Right lung (tissue), 5 donors: Measurements from ENCODE around the gene REEP2. TPM values are rescaled to one million over a fixed set of nuclear protein-coding genes. Genes with fewer than 3 reads are reported as not detected.

ENCODE experiments used
- DNase-seq, 2 donors: peaks; one replicate each; pipeline ENCODE4 v3.0.0-alpha.2; 2013
- polyA plus RNA-seq, 5 donors: library from polyadenylated mRNA; unstranded; fragments of 120-200 nt; gene quantifications; one replicate each; pipeline versions ENCODE4 v1.2.1 to v1.2.3, GENCODE V29; 2013; ENCODE audit warnings: inconsistent platforms in 1 of 5, low replicate concordance in 1 of 5; ENCODE audit not compliant: insufficient read length in 5 of 5, insufficient read depth in 1 of 5

The REEP2 gene
- polyA plus RNA-seq, 5 donors = 1.5 to 2.4 (median 1.9) TPM

GRCh38 chr5:138448070-138448469, 9.2 kb downstream of the REEP2 start:
- no peak for DNase-seq

- no peak for DNase-seq
Measured at GRCh38 chr5:138448481-138449398, 9.9 kb downstream of the REEP2 start.

- peak; percentile 73 to 84 for DNase-seq
Measured at GRCh38 chr5:138449501-138450239, 10.8 kb downstream of the REEP2 start.

GRCh38 chr5:138450971-138451370, 12.1 kb downstream of the REEP2 start:
- no peak for DNase-seq

- no peak for DNase-seq
Measured at GRCh38 chr5:138452720-138453119, 13.9 kb downstream of the REEP2 start.

- DNase-seq = no peak
Measured at GRCh38 chr5:138453590-138453989, 14.7 kb downstream of the REEP2 start.

- no peak for DNase-seq
Measured at GRCh38 chr5:138454121-138454520, 15.3 kb downstream of the REEP2 start.

GRCh38 chr5:138455232-138455930, 16.5 kb downstream of the REEP2 start:
- no peak for DNase-seq

- no peak for DNase-seq
Measured at GRCh38 chr5:138457531-138458275, 18.8 kb downstream of the REEP2 start.

- no peak for DNase-seq
Measured at GRCh38 chr5:138458384-138458783, 19.5 kb downstream of the REEP2 start.

GRCh38 chr5:138458856-138459255, 20.0 kb downstream of the REEP2 start:
- no peak for DNase-seq

- no peak for DNase-seq
Measured at GRCh38 chr5:138459311-138459933, 20.6 kb downstream of the REEP2 start.

GRCh38 chr5:138460032-138460693, 21.3 kb downstream of the REEP2 start:
- no peak for DNase-seq

- no peak for DNase-seq
Measured at GRCh38 chr5:138461343-138462125, 22.7 kb downstream of the REEP2 start.

GRCh38 chr5:138463419-138464007, 24.7 kb downstream of the REEP2 start:
- no peak for DNase-seq

GRCh38 chr5:138464008-138464387, 25.1 kb downstream of the REEP2 start:
- DNase-seq = peak; percentile 99

GRCh38 chr5:138464388-138465260, 25.8 kb downstream of the REEP2 start:
- DNase-seq = peak; percentile 99
